IMR-90 (cell line): ENCODE data around the gene STXBP4. TPM values are rescaled to one million over a fixed set of nuclear protein-coding genes. Genes with fewer than 3 reads are reported as not detected.

ENCODE experiments used
- ATAC-seq: fragments of 200-7000 bp; cut with Tn5 transposase; 2 replicates; pipeline ENCODE4 v1.9.1; 2020; ENCODE audit warnings: low read depth, mild to moderate bottlenecking, moderate library complexity
- BruUV-seq: library from RNA; stranded (reverse); fragments of 400-500 nt; replicated peaks from 2 replicates; lab custom pipeline; 2021; lab: Mats Ljungman, UMichigan
- CTCF ChIA-PET: fragments of 300-600 bp; formaldehyde crosslinking; extraction: SDS; loops from one replicate; lab custom pipeline; 2021; ENCODE audit warnings: antibody characterized with exemption; lab: Yijun Ruan, JAX
- POLR2A ChIA-PET: fragments of 300-600 bp; sonication (Branson Sonifier 250); formaldehyde crosslinking; loops from one replicate; lab custom pipeline; 2022; ENCODE audit warnings: antibody characterized with exemption; ENCODE audit not compliant: unreplicated experiment; lab: Charles Lee
- DNase-seq: peaks from one replicate; pipeline ENCODE4 v3.0.0; 2013
- H2AFZ ChIP-seq: replicated peaks from 2 replicates; pipeline ENCODE3; 2013; ENCODE audit warnings: low read length, mild to moderate bottlenecking; ENCODE audit not compliant: poor library complexity
- H2AK5ac ChIP-seq: 2 replicates; pipeline ENCODE4 v1.6.1; 2013; ENCODE audit warnings: low read depth, low read length, inconsistent platforms
- H2AK9ac ChIP-seq: replicated peaks from 2 replicates; pipeline ENCODE3; 2013; ENCODE audit warnings: mild to moderate bottlenecking, low read depth, low read length, moderate library complexity; ENCODE audit not compliant: poor library complexity
- H2BK120ac ChIP-seq: 2 replicates; pipeline ENCODE4 v1.6.1; 2013; ENCODE audit warnings: low read depth, low read length, inconsistent platforms
- H2BK15ac ChIP-seq: 3 replicates; pipeline ENCODE4 v1.6.1; 2013; ENCODE audit warnings: low read depth, low read length, inconsistent platforms
- H2BK20ac ChIP-seq: 2 replicates; pipeline ENCODE4 v1.6.1; 2013; ENCODE audit warnings: low read depth, mild to moderate bottlenecking, inconsistent platforms, low read length, moderate library complexity
- H2BK5ac ChIP-seq: 2 replicates; pipeline ENCODE4 v1.6.1; 2013; ENCODE audit warnings: mild to moderate bottlenecking, low read depth, low read length, inconsistent platforms; ENCODE audit not compliant: poor library complexity, severe bottlenecking
- H3K14ac ChIP-seq: replicated peaks from 2 replicates; pipeline ENCODE4 v1.6.1; 2013; ENCODE audit warnings: low read depth, low read length, inconsistent platforms
- H3K18ac ChIP-seq: 2 replicates; pipeline ENCODE4 v1.6.1; 2013; ENCODE audit warnings: low read depth, low read length, control low read depth
- H3K23ac ChIP-seq: 2 replicates; pipeline ENCODE4 v1.6.1; 2013; ENCODE audit warnings: low read depth, low read length, inconsistent platforms
- H3K27ac ChIP-seq: 2 replicates; pipeline ENCODE4 v1.5.1; 2013; ENCODE audit warnings: mild to moderate bottlenecking, control low read depth, low read length; ENCODE audit not compliant: insufficient read depth
- H3K27me3 ChIP-seq: 2 replicates; pipeline ENCODE4 v1.6.1; 2013; ENCODE audit warnings: low read length; ENCODE audit not compliant: control insufficient read depth, insufficient read depth
- H3K36me3 ChIP-seq: 2 replicates; pipeline ENCODE4 v1.6.1; 2013; ENCODE audit warnings: low read length, mixed read lengths; ENCODE audit not compliant: control insufficient read depth, insufficient read depth
- H3K4ac ChIP-seq: 2 replicates; pipeline ENCODE4 v1.6.1; 2013; ENCODE audit warnings: low read depth, low read length, inconsistent platforms
- H3K4me1 ChIP-seq: 2 replicates; pipeline ENCODE4 v1.6.1; 2013; ENCODE audit warnings: low read length, mixed read lengths; ENCODE audit not compliant: control insufficient read depth, insufficient read depth
- H3K4me2 ChIP-seq: 2 replicates; pipeline ENCODE4 v1.6.1; 2013; ENCODE audit warnings: low read depth, mild to moderate bottlenecking, control low read depth, low read length, moderate library complexity
- H3K4me3 ChIP-seq: 2 replicates; pipeline ENCODE4 v1.5.1; 2013; ENCODE audit warnings: low read depth, mild to moderate bottlenecking, control low read depth, low read length, moderate library complexity; ENCODE audit not compliant: insufficient read depth
- H3K56ac ChIP-seq: 2 replicates; pipeline ENCODE4 v1.6.1; 2013; ENCODE audit warnings: low read length, inconsistent platforms; ENCODE audit not compliant: insufficient read depth; ENCODE audit errors: extremely low read depth
- H3K79me1 ChIP-seq, 2 experiments: 2 replicates each; pipeline ENCODE4 v1.6.1; 2013; ENCODE audit warnings: low read length in 2 of 2, inconsistent platforms in 1 of 2, low read depth in 1 of 2
- H3K9ac ChIP-seq: 2 replicates; pipeline ENCODE4 v1.6.1; 2013; ENCODE audit warnings: low read depth, low read length, control low read depth
- H3K9me1 ChIP-seq: 2 replicates; pipeline ENCODE4 v1.6.1; 2013; ENCODE audit warnings: low read length, inconsistent platforms; ENCODE audit not compliant: insufficient read depth
- H3K9me3 ChIP-seq: 2 replicates; pipeline ENCODE4 v1.6.1; 2013; ENCODE audit warnings: low read length; ENCODE audit not compliant: control insufficient read depth, insufficient read depth
- H4K20me1 ChIP-seq: 2 replicates; pipeline ENCODE4 v1.6.1; 2013; ENCODE audit warnings: low read length, inconsistent platforms; ENCODE audit not compliant: insufficient read depth
- H4K5ac ChIP-seq: 2 replicates; pipeline ENCODE4 v1.6.1; 2013; ENCODE audit warnings: mild to moderate bottlenecking, low read depth, low read length, control low read depth
- H4K8ac ChIP-seq, 2 experiments: 2 replicates each; pipeline ENCODE4 v1.6.1; 2013; ENCODE audit warnings: low read depth in 2 of 2, low read length in 2 of 2, control low read depth in 1 of 2, inconsistent platforms in 1 of 2
- H4K91ac ChIP-seq: 2 replicates; pipeline ENCODE4 v1.6.1; 2013; ENCODE audit warnings: low read depth, low read length, inconsistent platforms; ENCODE audit not compliant: insufficient read depth
- BHLHE40 ChIP-seq: fragments of 150-350 bp; IDR thresholded peaks from 2 replicates; pipeline ENCODE4 v1.6.1; 2016; ENCODE audit warnings: mild to moderate bottlenecking, low read depth, low read length
- CEBPB ChIP-seq: IDR thresholded peaks from 2 replicates; pipeline ENCODE4 v1.6.1; 2012; ENCODE audit warnings: low read depth, low read length, improper control_type of control experiment
- CHD1 ChIP-seq: IDR thresholded peaks from 2 replicates; pipeline ENCODE4 v1.6.1; 2012; ENCODE audit warnings: low read depth, low read length, improper control_type of control experiment
- FOS ChIP-seq: fragments of 150-350 bp; IDR thresholded peaks from 2 replicates; pipeline ENCODE4 v1.6.1; 2016; ENCODE audit warnings: low read depth, low read length
- MAFK ChIP-seq: IDR thresholded peaks from 2 replicates; pipeline ENCODE4 v1.6.1; 2012; ENCODE audit warnings: low read depth, low read length, improper control_type of control experiment
- MAZ ChIP-seq: IDR thresholded peaks from 2 replicates; pipeline ENCODE4 v1.6.1; 2012; ENCODE audit warnings: low read depth, mild to moderate bottlenecking, low read length, improper control_type of control experiment, moderate library complexity, borderline replicate concordance
- MXI1 ChIP-seq: IDR thresholded peaks from 2 replicates; pipeline ENCODE4 v1.6.1; 2012; ENCODE audit warnings: low read depth, mild to moderate bottlenecking, low read length, moderate library complexity, borderline replicate concordance
- NFE2L2 ChIP-seq: fragments of 150-350 bp; IDR thresholded peaks from 2 replicates; pipeline ENCODE4 v1.6.1; 2016; ENCODE audit warnings: low read depth, mild to moderate bottlenecking, low read length
- POLR2A ChIP-seq: IDR thresholded peaks from 2 replicates; pipeline ENCODE4 v1.6.1; 2012; ENCODE audit warnings: mild to moderate bottlenecking, low read depth, low read length
- RAD21 ChIP-seq: IDR thresholded peaks from 2 replicates; pipeline ENCODE4 v1.6.1; 2012; ENCODE audit warnings: low read length, improper control_type of control experiment
- RCOR1 ChIP-seq: IDR thresholded peaks from 2 replicates; pipeline ENCODE4 v1.6.1; 2012; ENCODE audit warnings: mild to moderate bottlenecking, low read length, improper control_type of control experiment; ENCODE audit not compliant: insufficient replicate concordance
- RFX5 ChIP-seq: IDR thresholded peaks from 2 replicates; pipeline ENCODE4 v1.8.0; 2012; ENCODE audit warnings: low read depth, mild to moderate bottlenecking, low read length, moderate library complexity
- SMC3 ChIP-seq: fragments of 150-350 bp; IDR thresholded peaks from 2 replicates; pipeline ENCODE4 v1.6.1; 2016; ENCODE audit warnings: low read depth, mild to moderate bottlenecking, antibody characterized with exemption, low read length, moderate library complexity
- WGBS, 2 experiments: methylation state at CpG; one replicate each; pipeline versions ENCODE4 v1.1.5 to v1.1.7; 2013; ENCODE audit warnings: missing lambda C conversion rate in 2 of 2; ENCODE audit not compliant: insufficient read length in 1 of 2; ENCODE audit errors: extremely low coverage in 2 of 2; 5-methylcytosine and 5-hydroxymethylcytosine counted together
- dilution Hi-C: fragments of 300-500 bp; cut with HindIII; formaldehyde crosslinking; loops from one replicate; pipeline ENCODE4 v1.14.3; 2018; ENCODE audit warnings: low sequenced_read_pairs; ENCODE audit not compliant: unreplicated experiment
- in situ Hi-C: fragments of 300-500 bp; cut with MboI; formaldehyde crosslinking; loops from 3 replicates; pipeline ENCODE4 v1.14.3; 2019; ENCODE audit warnings: low sequenced_read_pairs, inconsistent platforms, mixed read lengths
- intact Hi-C: fragments of 100-400 bp; cut with micrococcal nuclease; formaldehyde crosslinking; loops from 2 replicates; pipeline ENCODE4 v1.10.0; 2022
- polyA plus RNA-seq, 3 experiments: library from polyadenylated mRNA; depleted of rRNA; stranded (reverse); fragments of >200 nt; gene quantifications; 2 replicates each; pipeline ENCODE4 v1.2.3, GENCODE V29; 2012; ENCODE audit warnings: low replicate concordance in 1 of 3
- total RNA-seq: library from RNA; depleted of rRNA; stranded (reverse); fragments of >200 nt; gene quantifications from 2 replicates; pipeline ENCODE4 v1.2.3, GENCODE V29; 2012
- TF ChIP-seq, protein P1 (sequence below): fragments of 150-350 bp; IDR thresholded peaks from 2 replicates; pipeline ENCODE4 v1.6.1; 2017; ENCODE audit warnings: mild to moderate bottlenecking, antibody characterized with exemption, low read length, low read depth
- TF ChIP-seq, protein P2 (sequence below): fragments of 150-350 bp; IDR thresholded peaks from 2 replicates; pipeline ENCODE4 v1.6.1; 2016; ENCODE audit warnings: low read depth, mild to moderate bottlenecking, low read length, moderate library complexity, borderline replicate concordance
- TF ChIP-seq, protein P3 (sequence below): conservative IDR thresholded peaks from 2 replicates; pipeline ENCODE4 v1.5.1; 2012; ENCODE audit warnings: mild to moderate bottlenecking, low read depth, low read length, improper control_type of control experiment

Gene STXBP4
- total and polyA plus RNA-seq, 2 of the 4 experiments (the other 2 are of a cell fraction): 4.1 to 20.4 TPM

DNA sequence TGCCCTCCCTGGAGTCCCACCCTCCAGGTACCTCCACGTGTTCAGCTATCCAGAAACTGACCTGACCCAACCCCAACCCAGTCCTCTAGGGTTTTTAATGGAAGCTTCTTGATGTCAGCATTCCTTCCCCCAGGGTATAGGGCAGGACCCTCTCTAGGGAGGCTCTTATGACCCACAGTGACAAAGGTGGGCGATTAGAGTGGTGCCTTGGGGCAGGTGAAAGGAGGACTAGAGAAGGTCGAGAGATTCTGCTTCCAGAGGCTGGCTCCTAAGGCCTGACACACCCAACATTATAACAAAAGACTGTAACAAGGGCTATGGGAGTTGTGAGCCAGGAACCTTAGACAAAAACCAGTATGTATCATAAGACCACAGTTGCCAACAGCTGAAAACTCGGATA is 17.3 kb upstream of the STXBP4 start:
- Histone ChIP-seq H2AK5ac (no peak overlapping the region), H4K5ac (no peak overlapping the region), H3K14ac (no peak overlapping the region), H3K56ac (no peak overlapping the region), H3K4ac (no peak overlapping the region), H2AFZ (no peak overlapping the region), H2BK15ac (no peak overlapping the region), H3K4me1 (peaks cover 8% of the 10 kb centered on the region), H3K27me3 (peaks cover 3% of the 10 kb centered on the region; the same call in 1 of the 2 replicates), H2BK20ac (no peak overlapping the region), H4K20me1 (peaks cover 4% of the 10 kb centered on the region; the same call in 1 of the 2 replicates), H2BK5ac (no peak overlapping the region), H3K4me2 (no peak overlapping the region), H4K8ac (no peak overlapping the region), H2AK9ac (no peak overlapping the region), H2BK120ac (no peak overlapping the region), H3K9ac (no peak overlapping the region), H3K9me1 (peaks cover 5% of the 10 kb centered on the region; the same call in 1 of the 2 replicates), H3K23ac (no peak overlapping the region), H3K27ac (no peak overlapping the region), H3K79me1 (no peaks in the 10 kb centered on the region; a peak in 1 of 4 replicates), H3K18ac (no peak overlapping the region), H3K9me3 (no peaks in the 10 kb centered on the region), H3K36me3 (peaks cover 16% of the 10 kb centered on the region; the same call in 1 of the 2 replicates), H4K91ac (no peak overlapping the region), H3K4me3 (no peak overlapping the region)
- no CpG with 5 or more reads among the region's 4 CpGs for WGBS, 2 experiments
- TF ChIP-seq, protein P1, sequence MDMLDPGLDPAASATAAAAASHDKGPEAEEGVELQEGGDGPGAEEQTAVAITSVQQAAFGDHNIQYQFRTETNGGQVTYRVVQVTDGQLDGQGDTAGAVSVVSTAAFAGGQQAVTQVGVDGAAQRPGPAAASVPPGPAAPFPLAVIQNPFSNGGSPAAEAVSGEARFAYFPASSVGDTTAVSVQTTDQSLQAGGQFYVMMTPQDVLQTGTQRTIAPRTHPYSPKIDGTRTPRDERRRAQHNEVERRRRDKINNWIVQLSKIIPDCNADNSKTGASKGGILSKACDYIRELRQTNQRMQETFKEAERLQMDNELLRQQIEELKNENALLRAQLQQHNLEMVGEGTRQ: no peak
- no peak for TF ChIP-seq SMC3
- TF ChIP-seq RCOR1: no peak
- no peak for TF ChIP-seq BHLHE40
- TF ChIP-seq, protein P2, sequence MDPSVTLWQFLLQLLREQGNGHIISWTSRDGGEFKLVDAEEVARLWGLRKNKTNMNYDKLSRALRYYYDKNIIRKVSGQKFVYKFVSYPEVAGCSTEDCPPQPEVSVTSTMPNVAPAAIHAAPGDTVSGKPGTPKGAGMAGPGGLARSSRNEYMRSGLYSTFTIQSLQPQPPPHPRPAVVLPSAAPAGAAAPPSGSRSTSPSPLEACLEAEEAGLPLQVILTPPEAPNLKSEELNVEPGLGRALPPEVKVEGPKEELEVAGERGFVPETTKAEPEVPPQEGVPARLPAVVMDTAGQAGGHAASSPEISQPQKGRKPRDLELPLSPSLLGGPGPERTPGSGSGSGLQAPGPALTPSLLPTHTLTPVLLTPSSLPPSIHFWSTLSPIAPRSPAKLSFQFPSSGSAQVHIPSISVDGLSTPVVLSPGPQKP: no peak
- TF ChIP-seq FOS: no peak
- no peak for TF ChIP-seq POLR2A
- TF ChIP-seq CHD1: no peak
- no peak for TF ChIP-seq CEBPB
- no peak for TF ChIP-seq MAZ
- TF ChIP-seq NFE2L2: no peak
- TF ChIP-seq, protein P3, sequence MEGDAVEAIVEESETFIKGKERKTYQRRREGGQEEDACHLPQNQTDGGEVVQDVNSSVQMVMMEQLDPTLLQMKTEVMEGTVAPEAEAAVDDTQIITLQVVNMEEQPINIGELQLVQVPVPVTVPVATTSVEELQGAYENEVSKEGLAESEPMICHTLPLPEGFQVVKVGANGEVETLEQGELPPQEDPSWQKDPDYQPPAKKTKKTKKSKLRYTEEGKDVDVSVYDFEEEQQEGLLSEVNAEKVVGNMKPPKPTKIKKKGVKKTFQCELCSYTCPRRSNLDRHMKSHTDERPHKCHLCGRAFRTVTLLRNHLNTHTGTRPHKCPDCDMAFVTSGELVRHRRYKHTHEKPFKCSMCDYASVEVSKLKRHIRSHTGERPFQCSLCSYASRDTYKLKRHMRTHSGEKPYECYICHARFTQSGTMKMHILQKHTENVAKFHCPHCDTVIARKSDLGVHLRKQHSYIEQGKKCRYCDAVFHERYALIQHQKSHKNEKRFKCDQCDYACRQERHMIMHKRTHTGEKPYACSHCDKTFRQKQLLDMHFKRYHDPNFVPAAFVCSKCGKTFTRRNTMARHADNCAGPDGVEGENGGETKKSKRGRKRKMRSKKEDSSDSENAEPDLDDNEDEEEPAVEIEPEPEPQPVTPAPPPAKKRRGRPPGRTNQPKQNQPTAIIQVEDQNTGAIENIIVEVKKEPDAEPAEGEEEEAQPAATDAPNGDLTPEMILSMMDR: no peak
- TF ChIP-seq RFX5: no peak
- TF ChIP-seq MAFK: no peak
- TF ChIP-seq RAD21: no peak
- TF ChIP-seq MXI1: no peak
- ChIA-PET POLR2A (no interaction called here), CTCF (no interaction called here)
- dilution Hi-C loops (no loop called here), intact Hi-C loops (no loop called here), in situ Hi-C loops (no loop called here)
- BruUV-seq: no TSS peak
- DNase-seq: no peak
- no peak for ATAC-seq
